HFFc6 (cell line): Measurements from ENCODE around the gene KRTAP3-3. TPM values are rescaled to one million over a fixed set of nuclear protein-coding genes. Genes with fewer than 3 reads are reported as not detected.

Experiments used
- DNase-seq: peaks from one replicate; pipeline ENCODE4 v3.0.0-alpha.2; 2018
- H3K27ac Mint-ChIP-seq: 2 replicates; pipeline ENCODE4 v1.8.0; 2020; ENCODE audit warnings: mild to moderate bottlenecking, mixed read lengths
- H3K27me3 Mint-ChIP-seq: 2 replicates; pipeline ENCODE4 v1.8.0; 2021; ENCODE audit warnings: mild to moderate bottlenecking, moderate library complexity, mixed read lengths; ENCODE audit not compliant: insufficient read depth
- H3K36me3 Mint-ChIP-seq: 2 replicates; pipeline ENCODE4 v1.8.0; 2021; ENCODE audit warnings: low read depth, mixed read lengths
- H3K4me1 Mint-ChIP-seq: 2 replicates; pipeline ENCODE4 v1.8.0; 2020; ENCODE audit warnings: low read depth, mixed read lengths
- H3K4me3 Mint-ChIP-seq: 2 replicates; pipeline ENCODE4 v1.8.0; 2020; ENCODE audit warnings: mild to moderate bottlenecking, moderate library complexity, mixed read lengths
- H3K9me3 Mint-ChIP-seq: 2 replicates; pipeline ENCODE4 v1.8.0; 2020; ENCODE audit warnings: mild to moderate bottlenecking, mixed read lengths
- total RNA-seq, 6 experiments: library from RNA; stranded (reverse); fragmentation: NEBNext Ultra II Directional; extraction: Animal tissue kit (Norgen Biotek cat#: 25700); gene quantifications; 2 replicates in 1 of 6; 3 replicates in 5 of 6; pipeline ENCODE4 v1.2.3, GENCODE V29; 2021
- TF ChIP-seq, protein P1 (sequence below): fragments of 200-600 bp; sonication (generic); IDR thresholded peaks from 2 replicates; pipeline ENCODE4 v1.5.0; 2021; ENCODE audit warnings: antibody characterized with exemption, mild to moderate bottlenecking

Gene KRTAP3-3
- total RNA-seq, 6 experiments from 2014 or later = not detected

- Mint-ChIP-seq H3K36me3 (no peaks in the 10 kb centered on the region), H3K4me3 (no peak overlapping the region), H3K4me1 (peaks cover 13% of the 10 kb centered on the region), H3K27ac (no peak overlapping the region), H3K9me3 (no peaks in the 10 kb centered on the region), H3K27me3 (no peaks in the 10 kb centered on the region; the same call in none of the 2 replicates)
- TF ChIP-seq, protein P1, sequence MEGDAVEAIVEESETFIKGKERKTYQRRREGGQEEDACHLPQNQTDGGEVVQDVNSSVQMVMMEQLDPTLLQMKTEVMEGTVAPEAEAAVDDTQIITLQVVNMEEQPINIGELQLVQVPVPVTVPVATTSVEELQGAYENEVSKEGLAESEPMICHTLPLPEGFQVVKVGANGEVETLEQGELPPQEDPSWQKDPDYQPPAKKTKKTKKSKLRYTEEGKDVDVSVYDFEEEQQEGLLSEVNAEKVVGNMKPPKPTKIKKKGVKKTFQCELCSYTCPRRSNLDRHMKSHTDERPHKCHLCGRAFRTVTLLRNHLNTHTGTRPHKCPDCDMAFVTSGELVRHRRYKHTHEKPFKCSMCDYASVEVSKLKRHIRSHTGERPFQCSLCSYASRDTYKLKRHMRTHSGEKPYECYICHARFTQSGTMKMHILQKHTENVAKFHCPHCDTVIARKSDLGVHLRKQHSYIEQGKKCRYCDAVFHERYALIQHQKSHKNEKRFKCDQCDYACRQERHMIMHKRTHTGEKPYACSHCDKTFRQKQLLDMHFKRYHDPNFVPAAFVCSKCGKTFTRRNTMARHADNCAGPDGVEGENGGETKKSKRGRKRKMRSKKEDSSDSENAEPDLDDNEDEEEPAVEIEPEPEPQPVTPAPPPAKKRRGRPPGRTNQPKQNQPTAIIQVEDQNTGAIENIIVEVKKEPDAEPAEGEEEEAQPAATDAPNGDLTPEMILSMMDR = no peak
- DNase-seq = no peak
Measured at GRCh38 chr17:40993084-40993483, 880 bp downstream of the KRTAP3-3 start.

- TF ChIP-seq, protein P1 = no peak
- Mint-ChIP-seq H3K4me1 (peaks cover 12% of the 10 kb centered on the region), H3K36me3 (no peaks in the 10 kb centered on the region), H3K27me3 (no peaks in the 10 kb centered on the region; the same call in none of the 2 replicates), H3K27ac (no peak overlapping the region), H3K4me3 (no peak overlapping the region), H3K9me3 (no peaks in the 10 kb centered on the region)
- no peak for DNase-seq
Measured at GRCh38 chr17:40992666-40993065, 1.3 kb downstream of the KRTAP3-3 start.

GRCh38 chr17:40986920-40987319 lies 7.0 kb downstream of the KRTAP3-3 start:
- H3K4me3 Mint-ChIP-seq = no peak overlapping the region
- no peaks in the 10 kb centered on the region for H3K9me3 Mint-ChIP-seq
- no peaks in the 10 kb centered on the region for H3K27me3 Mint-ChIP-seq
- H3K36me3 Mint-ChIP-seq = no peaks in the 10 kb centered on the region
- 0 out of 2 replicates have a peak, but pooled peaks cover 9% of the 10 kb centered on the region for H3K4me1 Mint-ChIP-seq
- TF ChIP-seq, protein P1 = no peak
- H3K27ac Mint-ChIP-seq = no peak overlapping the region
- DNase-seq = no peak

GRCh38 chr17:40984226-40984625 lies 9.7 kb downstream of the KRTAP3-3 start, which contains the start of gene KRT40:
TSS of gene KRT40 (minus strand) at chr17:40984326. CDS start at chr17:40984273, 53 bp downstream.
- H3K4me3 Mint-ChIP-seq = no peak within 1 kb of the TSS
- no peaks in the 10 kb centered on the region for H3K9me3 Mint-ChIP-seq
- TF ChIP-seq, protein P1 = no peak
- 0 out of 2 replicates have a peak, but pooled peaks cover 9% of the 10 kb centered on the region for H3K4me1 Mint-ChIP-seq
- H3K36me3 Mint-ChIP-seq = no peaks in the 10 kb centered on the region
- DNase-seq = no peak
- no peaks in the 10 kb centered on the region for H3K27me3 Mint-ChIP-seq
- H3K27ac Mint-ChIP-seq = no peak within 1 kb of the TSS

DNA sequence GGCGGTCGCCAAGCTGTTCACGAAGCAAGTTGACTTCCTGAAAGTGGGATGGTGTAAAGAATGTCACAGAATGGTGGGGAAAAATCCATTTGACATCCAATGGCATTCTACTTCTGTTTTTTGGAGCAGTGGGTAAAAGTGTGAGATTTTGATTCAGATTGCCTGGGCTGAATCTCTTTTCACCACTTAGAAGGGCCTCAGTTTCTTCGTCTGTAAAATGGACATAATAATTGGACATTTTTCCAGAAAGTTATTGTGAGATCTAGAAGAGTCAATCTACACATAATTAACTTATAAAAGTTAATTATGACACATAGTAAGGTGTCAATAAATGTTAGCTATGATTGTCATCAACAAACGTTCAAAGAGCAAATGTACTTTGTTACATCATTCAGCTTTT lies 12.8 kb downstream of the KRTAP3-3 start:
- H3K27ac Mint-ChIP-seq = no peak overlapping the region
- DNase-seq = no peak
- H3K4me3 Mint-ChIP-seq = no peak overlapping the region
- H3K4me1 Mint-ChIP-seq = no peaks in the 10 kb centered on the region
- no peaks in the 10 kb centered on the region for H3K9me3 Mint-ChIP-seq
- H3K36me3 Mint-ChIP-seq = no peaks in the 10 kb centered on the region
- no peaks in the 10 kb centered on the region for H3K27me3 Mint-ChIP-seq
- TF ChIP-seq, protein P1 = no peak

GRCh38 chr17:40980596-40980995 lies 13.4 kb downstream of the KRTAP3-3 start:
- DNase-seq = no peak
- Mint-ChIP-seq H3K9me3 (no peaks in the 10 kb centered on the region), H3K27ac (no peak overlapping the region), H3K27me3 (no peaks in the 10 kb centered on the region), H3K36me3 (no peaks in the 10 kb centered on the region), H3K4me3 (no peak overlapping the region), H3K4me1 (no peaks in the 10 kb centered on the region)
- TF ChIP-seq, protein P1 = no peak
